Measurements from ENCODE around the gene PDE4A. TPM values are rescaled to one million over a fixed set of nuclear protein-coding genes. Genes with fewer than 3 reads are reported as not detected.

The PDE4A gene
- total and polyA plus RNA-seq, 2 of the 13 experiments (the other 11 are each of a cell fraction or from before 2014, with no cell fraction given): 1.1 to 4.1 TPM

DNA sequence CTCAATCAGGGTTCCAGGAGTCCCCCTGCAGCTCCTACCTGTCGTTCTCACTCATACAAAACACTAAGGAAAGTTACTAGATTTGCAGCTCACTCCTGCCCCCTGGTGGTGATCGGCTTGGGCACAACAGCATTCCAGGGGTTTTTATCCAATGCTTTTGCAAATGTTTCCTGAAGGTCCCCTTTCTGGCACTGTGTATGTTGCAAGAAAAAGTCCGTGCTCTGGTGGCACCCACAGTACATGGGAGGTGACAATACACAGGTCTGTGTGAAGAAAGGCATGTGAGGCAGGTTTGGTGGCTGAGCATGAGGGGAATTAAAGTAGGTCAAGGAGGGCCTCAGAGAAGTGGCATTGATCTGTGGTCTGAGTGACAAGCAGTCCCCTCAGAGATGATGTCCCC, 31.4 kb upstream of the PDE4A start (continued):
- TF ChIP-seq HMGXB3 (CRISPR knock-in tag; IDR thresholded peaks at IDR 0.05; ENCODE audit: borderline replicate concordance) (no peak), ZNF879 (CRISPR knock-in tag; IDR thresholded peaks at IDR 0.05) (no peak), ZNF335 (CRISPR knock-in tag; IDR thresholded peaks at IDR 0.05) (no peak), RAD21 (CRISPR knock-in tag; IDR thresholded peaks at IDR 0.05) (peak; percentile 70), BORCS8-MEF2B (CRISPR knock-in tag; IDR thresholded peaks at IDR 0.05) (no peak), CREB1 (IDR thresholded peaks at IDR 0.05) (no peak), CREB1 (CRISPR knock-in tag; IDR thresholded peaks at IDR 0.05) (no peak), PHF8 (CRISPR knock-in tag; IDR thresholded peaks at IDR 0.05) (no peak), ZNF333 (CRISPR knock-in tag; IDR thresholded peaks at IDR 0.05; ENCODE audit: borderline replicate concordance) (no peak), KDM5B (CRISPR knock-in tag; IDR thresholded peaks at IDR 0.05; ENCODE audit: borderline replicate concordance) (0 out of 2 replicates have a peak, but pooled peaks have one; percentile 46), ZNF275 (CRISPR knock-in tag; IDR thresholded peaks at IDR 0.05; ENCODE audit: borderline replicate concordance) (0 out of 2 replicates have a peak, but pooled peaks have one; percentile 51), ZNF253 (CRISPR knock-in tag; IDR thresholded peaks at IDR 0.05; ENCODE audit: borderline replicate concordance) (no peak), GTF3A (CRISPR knock-in tag; conservative IDR thresholded peaks at IDR 0.05) (no peak), MED8 (CRISPR knock-in tag; IDR thresholded peaks at IDR 0.05; ENCODE audit: insufficient replicate concordance) (peak; percentile 22), ZNF710 (CRISPR knock-in tag; IDR thresholded peaks at IDR 0.05; ENCODE audit: borderline replicate concordance) (peak; percentile 19; the same call in 1 of the 2 replicates), KAT7 (CRISPR knock-in tag; IDR thresholded peaks at IDR 0.05; ENCODE audit: borderline replicate concordance) (no peak), MXD4 (CRISPR knock-in tag; IDR thresholded peaks at IDR 0.05) (no peak)
- TF ChIP-seq, protein P1, sequence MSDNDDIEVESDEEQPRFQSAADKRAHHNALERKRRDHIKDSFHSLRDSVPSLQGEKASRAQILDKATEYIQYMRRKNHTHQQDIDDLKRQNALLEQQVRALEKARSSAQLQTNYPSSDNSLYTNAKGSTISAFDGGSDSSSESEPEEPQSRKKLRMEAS (IDR thresholded peaks at IDR 0.05): peak; percentile 10; the same call in 1 of the 2 replicates
- TF ChIP-seq, protein P2, sequence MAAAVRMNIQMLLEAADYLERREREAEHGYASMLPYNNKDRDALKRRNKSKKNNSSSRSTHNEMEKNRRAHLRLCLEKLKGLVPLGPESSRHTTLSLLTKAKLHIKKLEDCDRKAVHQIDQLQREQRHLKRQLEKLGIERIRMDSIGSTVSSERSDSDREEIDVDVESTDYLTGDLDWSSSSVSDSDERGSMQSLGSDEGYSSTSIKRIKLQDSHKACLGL (CRISPR knock-in tag; IDR thresholded peaks at IDR 0.05): no peak
- TF ChIP-seq, protein P3, sequence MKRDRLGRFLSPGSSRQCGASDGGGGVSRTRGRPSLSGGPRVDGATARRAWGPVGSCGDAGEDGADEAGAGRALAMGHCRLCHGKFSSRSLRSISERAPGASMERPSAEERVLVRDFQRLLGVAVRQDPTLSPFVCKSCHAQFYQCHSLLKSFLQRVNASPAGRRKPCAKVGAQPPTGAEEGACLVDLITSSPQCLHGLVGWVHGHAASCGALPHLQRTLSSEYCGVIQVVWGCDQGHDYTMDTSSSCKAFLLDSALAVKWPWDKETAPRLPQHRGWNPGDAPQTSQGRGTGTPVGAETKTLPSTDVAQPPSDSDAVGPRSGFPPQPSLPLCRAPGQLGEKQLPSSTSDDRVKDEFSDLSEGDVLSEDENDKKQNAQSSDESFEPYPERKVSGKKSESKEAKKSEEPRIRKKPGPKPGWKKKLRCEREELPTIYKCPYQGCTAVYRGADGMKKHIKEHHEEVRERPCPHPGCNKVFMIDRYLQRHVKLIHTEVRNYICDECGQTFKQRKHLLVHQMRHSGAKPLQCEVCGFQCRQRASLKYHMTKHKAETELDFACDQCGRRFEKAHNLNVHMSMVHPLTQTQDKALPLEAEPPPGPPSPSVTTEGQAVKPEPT (CRISPR knock-in tag; IDR thresholded peaks at IDR 0.05; ENCODE audit: low read depth): no peak
